Peyer's patch (tissue), 4 donors: ENCODE data around the gene ASB1.

Experiments
- POLR2A ChIP-seq, 2 donors: fragments of 450-650 bp; IDR thresholded peaks; one replicate each; pipeline ENCODE4 v1.5.1; 2017; ENCODE audit warnings: antibody characterized with exemption in 2 of 2, mild to moderate bottlenecking in 2 of 2, moderate library complexity in 2 of 2
- TF ChIP-seq, protein P1 (sequence below), 6 experiments: fragments of 450-650 bp in 4 of 6; fragments of 200-600 bp in 2 of 6; sonication (generic) in 1 of 6; IDR thresholded peaks; one replicate each; pipeline ENCODE4 v1.5.1; 2017 to 2019; ENCODE audit warnings: antibody characterized with exemption in 6 of 6, mild to moderate bottlenecking in 3 of 6, moderate library complexity in 1 of 6

DNA sequence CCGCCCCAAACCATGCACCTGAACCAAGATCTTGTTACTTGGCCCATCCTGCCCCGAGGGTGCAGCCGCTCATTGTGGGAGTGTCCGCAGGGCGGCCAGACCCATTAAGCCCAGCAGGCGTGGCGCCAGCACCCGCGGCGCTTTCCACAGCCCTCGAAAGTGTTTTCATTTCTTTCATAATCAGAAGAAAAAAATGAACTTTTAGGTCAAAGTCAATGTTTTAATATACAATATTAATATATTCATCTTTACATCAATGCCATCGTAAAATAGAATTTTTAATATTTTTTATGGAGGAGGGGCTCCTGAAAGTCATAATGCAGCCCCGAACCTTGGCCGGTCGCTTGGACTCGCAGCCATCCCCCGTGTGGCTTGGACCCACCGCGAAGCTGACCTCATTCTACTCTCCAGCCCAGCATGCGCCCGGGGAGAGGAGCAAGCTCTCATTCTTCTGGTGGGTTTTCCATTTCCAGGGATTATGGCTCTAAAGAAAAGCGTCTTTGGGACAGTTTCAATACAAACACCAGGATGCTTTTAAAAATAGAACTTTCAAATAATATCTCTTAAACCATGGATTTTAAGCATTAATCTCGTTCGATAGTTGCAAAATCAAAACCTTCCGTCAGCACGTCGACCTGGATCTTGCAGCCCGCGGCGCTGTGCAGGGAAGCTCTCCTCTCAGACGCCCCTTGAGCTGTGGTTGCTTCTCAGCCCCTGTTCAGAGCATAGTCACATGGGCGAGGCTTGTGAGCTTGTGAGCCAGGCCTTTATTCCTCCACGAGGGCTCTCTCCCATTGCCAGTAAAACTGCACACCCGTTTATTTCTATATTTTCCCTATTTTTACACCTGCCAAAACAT lies 17.2 kb upstream of the ASB1 start:
- TF ChIP-seq, protein P1, sequence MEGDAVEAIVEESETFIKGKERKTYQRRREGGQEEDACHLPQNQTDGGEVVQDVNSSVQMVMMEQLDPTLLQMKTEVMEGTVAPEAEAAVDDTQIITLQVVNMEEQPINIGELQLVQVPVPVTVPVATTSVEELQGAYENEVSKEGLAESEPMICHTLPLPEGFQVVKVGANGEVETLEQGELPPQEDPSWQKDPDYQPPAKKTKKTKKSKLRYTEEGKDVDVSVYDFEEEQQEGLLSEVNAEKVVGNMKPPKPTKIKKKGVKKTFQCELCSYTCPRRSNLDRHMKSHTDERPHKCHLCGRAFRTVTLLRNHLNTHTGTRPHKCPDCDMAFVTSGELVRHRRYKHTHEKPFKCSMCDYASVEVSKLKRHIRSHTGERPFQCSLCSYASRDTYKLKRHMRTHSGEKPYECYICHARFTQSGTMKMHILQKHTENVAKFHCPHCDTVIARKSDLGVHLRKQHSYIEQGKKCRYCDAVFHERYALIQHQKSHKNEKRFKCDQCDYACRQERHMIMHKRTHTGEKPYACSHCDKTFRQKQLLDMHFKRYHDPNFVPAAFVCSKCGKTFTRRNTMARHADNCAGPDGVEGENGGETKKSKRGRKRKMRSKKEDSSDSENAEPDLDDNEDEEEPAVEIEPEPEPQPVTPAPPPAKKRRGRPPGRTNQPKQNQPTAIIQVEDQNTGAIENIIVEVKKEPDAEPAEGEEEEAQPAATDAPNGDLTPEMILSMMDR (IDR thresholded peaks at IDR 0.05) = no peak
- TF ChIP-seq POLR2A (IDR thresholded peaks at IDR 0.05) = no peak
